Effector memory CD4-positive, alpha-beta T cell (primary cell): Measurements from ENCODE around the gene ETS2.

Experiments
- DNase-seq, 3 donors: peaks; one replicate each; pipeline ENCODE4 v3.0.0-alpha.2; 2020
- H3K27ac ChIP-seq: 2 replicates; pipeline ENCODE4 v1.7.0; 2013; ENCODE audit warnings: mild to moderate bottlenecking, low read length, moderate library complexity; ENCODE audit not compliant: insufficient read depth, poor library complexity, severe bottlenecking
- H3K27me3 ChIP-seq: replicated peaks from 2 replicates; pipeline ENCODE4 v1.7.0; 2013; ENCODE audit warnings: mild to moderate bottlenecking, low read length; ENCODE audit not compliant: insufficient read depth, control insufficient read depth, poor library complexity, severe bottlenecking
- H3K36me3 ChIP-seq: 2 replicates; pipeline ENCODE4 v1.7.0; 2013; ENCODE audit warnings: mild to moderate bottlenecking, low read length, moderate library complexity; ENCODE audit not compliant: control insufficient read depth, insufficient read depth
- H3K4me1 ChIP-seq: 2 replicates; pipeline ENCODE4 v1.7.0; 2013; ENCODE audit warnings: low read length, mild to moderate bottlenecking; ENCODE audit not compliant: control insufficient read depth, insufficient read depth, poor library complexity, severe bottlenecking
- H3K4me3 ChIP-seq: 2 replicates; pipeline ENCODE4 v1.7.0; 2013; ENCODE audit warnings: low read length, low read depth, mild to moderate bottlenecking; ENCODE audit not compliant: insufficient read depth, poor library complexity, severe bottlenecking
- H3K9me3 ChIP-seq: 2 replicates; pipeline ENCODE4 v1.7.0; 2013; ENCODE audit warnings: mild to moderate bottlenecking, low read length, moderate library complexity; ENCODE audit not compliant: control insufficient read depth
- total RNA-seq, 3 donors: gene quantifications; one replicate each; lab custom pipeline; 2026; lab: John Stamatoyannopoulos, UW

ETS2 gene
- 12.4 to 20.5 (median 15.3) reads per million in 3 donors for total RNA-seq

- Histone ChIP-seq H3K4me1 (peaks cover 19% of the 10 kb centered on the region), H3K9me3 (no peaks in the 10 kb centered on the region), H3K27ac (peak within 1 kb of the TSS; percentile 66), H3K36me3 (no peaks in the 10 kb centered on the region), H3K4me3 (peak within 1 kb of the TSS; percentile 91), H3K27me3 (no peaks in the 10 kb centered on the region)
- DNase-seq, result peak; percentile 34 to 60 (median 43)
These were observed at the start of gene ETS2 for GRCh38 chr21:38805328-38806152. Gene ETS2 (plus strand): TSS chr21:38805929. CDS start chr21:38810035, 4,106 bp downstream.

GRCh38 chr21:38756746-38757145 lies 49.0 kb upstream of the ETS2 start:
- Histone ChIP-seq H3K27me3 (no peaks in the 10 kb centered on the region), H3K4me3 (no peak overlapping the region), H3K27ac (no peak overlapping the region), H3K36me3 (no peaks in the 10 kb centered on the region), H3K4me1 (no peaks in the 10 kb centered on the region), H3K9me3 (no peaks in the 10 kb centered on the region)
- no peak for DNase-seq

GRCh38 chr21:38758501-38759214 lies 47.1 kb upstream of the ETS2 start:
- no peaks in the 10 kb centered on the region for H3K36me3 ChIP-seq
- no peaks in the 10 kb centered on the region for H3K4me1 ChIP-seq
- DNase-seq, result no peak
- no peaks in the 10 kb centered on the region for H3K27me3 ChIP-seq
- H3K27ac ChIP-seq, result no peak overlapping the region
- no peak overlapping the region for H3K4me3 ChIP-seq
- no peaks in the 10 kb centered on the region for H3K9me3 ChIP-seq

- H3K36me3 ChIP-seq, result no peaks in the 10 kb centered on the region
- H3K27me3 ChIP-seq, result no peaks in the 10 kb centered on the region
- no peaks in the 10 kb centered on the region for H3K4me1 ChIP-seq
- no peak overlapping the region for H3K27ac ChIP-seq
- H3K9me3 ChIP-seq, result no peaks in the 10 kb centered on the region
- H3K4me3 ChIP-seq, result no peak overlapping the region
- DNase-seq, result no peak
These were observed 46.3 kb upstream of the ETS2 start for GRCh38 chr21:38759413-38759812.

GRCh38 chr21:38760017-38760761 lies 45.5 kb upstream of the ETS2 start:
- no peaks in the 10 kb centered on the region for H3K27me3 ChIP-seq
- H3K4me1 ChIP-seq, result no peaks in the 10 kb centered on the region
- no peak for DNase-seq
- H3K4me3 ChIP-seq, result no peak overlapping the region
- H3K9me3 ChIP-seq, result no peaks in the 10 kb centered on the region
- no peak overlapping the region for H3K27ac ChIP-seq
- no peaks in the 10 kb centered on the region for H3K36me3 ChIP-seq

- no peak overlapping the region for H3K27ac ChIP-seq
- no peak overlapping the region for H3K4me3 ChIP-seq
- H3K9me3 ChIP-seq, result no peaks in the 10 kb centered on the region
- H3K4me1 ChIP-seq, result no peaks in the 10 kb centered on the region
- no peaks in the 10 kb centered on the region for H3K36me3 ChIP-seq
- no peaks in the 10 kb centered on the region for H3K27me3 ChIP-seq
- no peak for DNase-seq
These were observed 45.0 kb upstream of the ETS2 start for GRCh38 chr21:38760762-38761155.

GRCh38 chr21:38761531-38761930 lies 44.2 kb upstream of the ETS2 start:
- Histone ChIP-seq H3K4me1 (no peaks in the 10 kb centered on the region), H3K36me3 (no peaks in the 10 kb centered on the region), H3K27ac (no peak overlapping the region), H3K9me3 (no peaks in the 10 kb centered on the region), H3K4me3 (no peak overlapping the region), H3K27me3 (no peaks in the 10 kb centered on the region)
- DNase-seq, result no peak

GRCh38 chr21:38765056-38765455 lies 40.7 kb upstream of the ETS2 start:
- H3K27me3 ChIP-seq, result no peaks in the 10 kb centered on the region
- H3K4me1 ChIP-seq, result peaks cover 6% of the 10 kb centered on the region
- H3K9me3 ChIP-seq, result no peaks in the 10 kb centered on the region
- no peak overlapping the region for H3K27ac ChIP-seq
- no peaks in the 10 kb centered on the region for H3K36me3 ChIP-seq
- H3K4me3 ChIP-seq, result no peak overlapping the region
- no peak for DNase-seq

- Histone ChIP-seq H3K9me3 (no peaks in the 10 kb centered on the region), H3K4me1 (peaks cover 6% of the 10 kb centered on the region), H3K36me3 (no peaks in the 10 kb centered on the region), H3K27ac (peak overlapping the region; percentile 66), H3K4me3 (peak overlapping the region; percentile 50), H3K27me3 (no peaks in the 10 kb centered on the region)
- DNase-seq, result peak in 2 of 3 donors; percentile 9 to 28
These were observed 38.6 kb upstream of the ETS2 start for GRCh38 chr21:38766987-38767722.
